Panc1 (cell line): ENCODE data around the gene SYAP1. TPM values are rescaled to one million over a fixed set of nuclear protein-coding genes. Genes with fewer than 3 reads are reported as not detected.

ENCODE experiments used
- ATAC-seq: fragments of 200-7000 bp; cut with Tn5 transposase; 2 replicates; pipeline ENCODE4 v1.9.1; 2020; ENCODE audit warnings: mild to moderate bottlenecking, moderate library complexity
- BruUV-seq: library from RNA; stranded (reverse); fragments of 400-500 nt; replicated peaks from 2 replicates; lab custom pipeline; 2021; lab: Mats Ljungman, UMichigan
- CTCF ChIA-PET: fragments of 300-600 bp; sonication (Branson Sonifier 250); formaldehyde crosslinking; loops from one replicate; lab custom pipeline; 2022; ENCODE audit warnings: antibody characterized with exemption; lab: Charles Lee
- POLR2A ChIA-PET: fragments of 300-600 bp; sonication (Branson Sonifier 250); formaldehyde crosslinking; loops from one replicate; lab custom pipeline; 2022; ENCODE audit warnings: antibody characterized with exemption; lab: Charles Lee
- DNase-seq: peaks from one replicate; pipeline ENCODE4 v3.0.0-alpha.2; 2010; ENCODE audit warnings: low read depth, low spot score
- H3K27ac ChIP-seq: 2 replicates; pipeline ENCODE4 v1.5.1; 2011; ENCODE audit warnings: mild to moderate bottlenecking, low read length, inconsistent platforms
- H3K27me3 ChIP-seq: fragments of 200-500 bp; sonication (Bioruptor generic); 2 replicates; pipeline ENCODE4 v1.6.0; 2014; ENCODE audit warnings: low read length, inconsistent platforms; ENCODE audit not compliant: control insufficient read depth, insufficient read depth
- H3K36me3 ChIP-seq: fragments of 200-500 bp; sonication (Bioruptor generic); 2 replicates; pipeline ENCODE4 v1.5.1; 2014; ENCODE audit warnings: inconsistent platforms, mild to moderate bottlenecking, low read length, moderate library complexity; ENCODE audit not compliant: control insufficient read depth, insufficient read depth
- H3K4me1 ChIP-seq: 2 replicates; pipeline ENCODE4 v1.5.1; 2011; ENCODE audit warnings: inconsistent platforms, mild to moderate bottlenecking, low read length, moderate library complexity; ENCODE audit not compliant: control insufficient read depth, insufficient read depth
- H3K4me3 ChIP-seq, 2 experiments: 2 replicates each; pipeline ENCODE4 v1.5.1; 2011 to 2012; ENCODE audit warnings: low read depth in 2 of 2, low read length in 2 of 2, mild to moderate bottlenecking in 2 of 2, inconsistent platforms in 1 of 2, moderate library complexity in 1 of 2
- H3K9me3 ChIP-seq: fragments of 200-500 bp; sonication (Bioruptor generic); 2 replicates; pipeline ENCODE4 v1.5.1; 2014; ENCODE audit warnings: low read depth, mild to moderate bottlenecking, inconsistent platforms, low read length, moderate library complexity; ENCODE audit not compliant: control insufficient read depth, insufficient read depth
- POLR2AphosphoS5 ChIP-seq: IDR thresholded peaks from 2 replicates; pipeline ENCODE4 v1.6.1; 2012; ENCODE audit warnings: mild to moderate bottlenecking, low read depth, low read length, moderate library complexity
- SIN3A ChIP-seq: IDR thresholded peaks from 2 replicates; pipeline ENCODE4 v1.6.1; 2012; ENCODE audit warnings: low read depth, mild to moderate bottlenecking, low read length, moderate library complexity, borderline replicate concordance; ENCODE audit not compliant: insufficient read depth
- TCF7L2 ChIP-seq: IDR thresholded peaks from 2 replicates; pipeline ENCODE4 v1.6.1; 2011; ENCODE audit warnings: mild to moderate bottlenecking, low read depth, low read length, inconsistent platforms
- in situ Hi-C: cut with HindIII; loops from 2 replicates; pipeline ENCODE4 v1.10.0; 2016; ENCODE audit warnings: low sequenced_read_pairs, low pct_unique_long_range_greater_than_20kb
- intact Hi-C: fragments of 100-400 bp; cut with micrococcal nuclease; formaldehyde crosslinking; loops from one replicate; pipeline ENCODE4 v1.10.0; 2022; ENCODE audit not compliant: unreplicated experiment
- total RNA-seq: library from RNA; stranded (reverse); gene quantifications from one replicate; pipeline ENCODE4 v1.2.1, GENCODE V29; 2021; ENCODE audit not compliant: unreplicated experiment
- TF ChIP-seq, protein P1 (sequence below), 2 experiments: IDR thresholded peaks; 2 replicates each; pipeline ENCODE4 v1.6.1; 2011 to 2012; ENCODE audit warnings: low read depth in 2 of 2, control low read depth in 1 of 2, low read length in 1 of 2, mild to moderate bottlenecking in 1 of 2, moderate library complexity in 1 of 2; ENCODE audit not compliant: insufficient read depth in 1 of 2
- TF ChIP-seq, protein P2 (sequence below): fragments of 450-650 bp; IDR thresholded peaks from 2 replicates; pipeline ENCODE4 v1.5.1; 2017; ENCODE audit warnings: mild to moderate bottlenecking

The SYAP1 gene
- total RNA-seq, 1 experiment from 2014 or later = 23.4 TPM

DNA sequence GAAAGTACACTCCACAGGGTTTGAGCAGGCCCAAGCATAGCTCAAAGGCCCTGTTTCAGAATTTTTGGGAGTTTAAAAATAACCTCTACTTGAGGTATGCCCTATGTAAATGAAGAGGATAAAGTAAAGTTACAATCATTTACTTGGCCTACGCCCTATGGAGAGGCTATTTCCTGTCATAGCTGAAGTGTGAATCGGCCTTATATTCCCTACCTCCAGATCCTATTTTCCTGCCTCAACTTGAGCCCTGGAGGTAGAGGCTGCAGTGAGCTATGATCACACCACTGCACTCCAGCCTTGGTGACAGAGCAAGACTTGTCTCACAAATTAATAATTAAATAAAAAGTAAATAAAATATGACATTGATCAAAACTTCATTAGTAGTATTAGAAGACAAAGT is 55.3 kb downstream of the SYAP1 start:
- in situ Hi-C loops (no loop called here), intact Hi-C loops (no loop called here)
- no peaks in the 10 kb centered on the region for H3K27me3 ChIP-seq
- ChIA-PET CTCF (no interaction called here), POLR2A (no interaction called here)
- TF ChIP-seq, protein P1, sequence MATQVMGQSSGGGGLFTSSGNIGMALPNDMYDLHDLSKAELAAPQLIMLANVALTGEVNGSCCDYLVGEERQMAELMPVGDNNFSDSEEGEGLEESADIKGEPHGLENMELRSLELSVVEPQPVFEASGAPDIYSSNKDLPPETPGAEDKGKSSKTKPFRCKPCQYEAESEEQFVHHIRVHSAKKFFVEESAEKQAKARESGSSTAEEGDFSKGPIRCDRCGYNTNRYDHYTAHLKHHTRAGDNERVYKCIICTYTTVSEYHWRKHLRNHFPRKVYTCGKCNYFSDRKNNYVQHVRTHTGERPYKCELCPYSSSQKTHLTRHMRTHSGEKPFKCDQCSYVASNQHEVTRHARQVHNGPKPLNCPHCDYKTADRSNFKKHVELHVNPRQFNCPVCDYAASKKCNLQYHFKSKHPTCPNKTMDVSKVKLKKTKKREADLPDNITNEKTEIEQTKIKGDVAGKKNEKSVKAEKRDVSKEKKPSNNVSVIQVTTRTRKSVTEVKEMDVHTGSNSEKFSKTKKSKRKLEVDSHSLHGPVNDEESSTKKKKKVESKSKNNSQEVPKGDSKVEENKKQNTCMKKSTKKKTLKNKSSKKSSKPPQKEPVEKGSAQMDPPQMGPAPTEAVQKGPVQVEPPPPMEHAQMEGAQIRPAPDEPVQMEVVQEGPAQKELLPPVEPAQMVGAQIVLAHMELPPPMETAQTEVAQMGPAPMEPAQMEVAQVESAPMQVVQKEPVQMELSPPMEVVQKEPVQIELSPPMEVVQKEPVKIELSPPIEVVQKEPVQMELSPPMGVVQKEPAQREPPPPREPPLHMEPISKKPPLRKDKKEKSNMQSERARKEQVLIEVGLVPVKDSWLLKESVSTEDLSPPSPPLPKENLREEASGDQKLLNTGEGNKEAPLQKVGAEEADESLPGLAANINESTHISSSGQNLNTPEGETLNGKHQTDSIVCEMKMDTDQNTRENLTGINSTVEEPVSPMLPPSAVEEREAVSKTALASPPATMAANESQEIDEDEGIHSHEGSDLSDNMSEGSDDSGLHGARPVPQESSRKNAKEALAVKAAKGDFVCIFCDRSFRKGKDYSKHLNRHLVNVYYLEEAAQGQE (IDR thresholded peaks at IDR 0.05; ENCODE audit: insufficient read depth in 1 of 2, low read depth in 2 of 2, low read length in 1 of 2) = no peak
- TF ChIP-seq TCF7L2 = no peak
- peaks cover 6% of the 10 kb centered on the region; the same call in 1 of the 2 replicates for H3K4me1 ChIP-seq
- no peak for ATAC-seq
- H3K4me3 ChIP-seq = no peak overlapping the region
- BruUV-seq = no TSS peak
- no peak overlapping the region for H3K27ac ChIP-seq
- DNase-seq = no peak
- H3K9me3 ChIP-seq = no peaks in the 10 kb centered on the region
- H3K36me3 ChIP-seq = no peaks in the 10 kb centered on the region

DNA sequence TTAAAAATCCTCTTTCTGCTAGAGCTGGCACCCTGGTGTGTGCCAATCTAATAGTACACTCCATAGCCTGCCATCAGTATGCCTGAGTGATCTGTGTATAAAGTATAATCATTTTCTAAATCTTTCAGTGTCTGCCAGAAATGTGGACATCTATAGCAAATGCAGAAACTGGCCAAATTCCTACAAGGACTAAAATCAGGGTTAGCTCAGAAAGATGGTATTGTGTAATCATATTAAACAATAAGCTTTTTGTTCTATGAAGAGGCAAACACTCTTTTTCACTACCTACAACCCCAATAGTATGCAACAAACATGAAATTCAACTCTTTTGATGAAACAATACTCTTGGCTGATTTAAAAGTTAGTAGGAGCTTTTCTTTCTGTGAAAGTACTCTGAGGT is 59.1 kb downstream of the SYAP1 start:
- in situ Hi-C loops (no loop called here), intact Hi-C loops (no loop called here)
- no peaks in the 10 kb centered on the region for H3K9me3 ChIP-seq
- TF ChIP-seq SIN3A = no peak
- no peak for TF ChIP-seq TCF7L2
- TF ChIP-seq, protein P2, sequence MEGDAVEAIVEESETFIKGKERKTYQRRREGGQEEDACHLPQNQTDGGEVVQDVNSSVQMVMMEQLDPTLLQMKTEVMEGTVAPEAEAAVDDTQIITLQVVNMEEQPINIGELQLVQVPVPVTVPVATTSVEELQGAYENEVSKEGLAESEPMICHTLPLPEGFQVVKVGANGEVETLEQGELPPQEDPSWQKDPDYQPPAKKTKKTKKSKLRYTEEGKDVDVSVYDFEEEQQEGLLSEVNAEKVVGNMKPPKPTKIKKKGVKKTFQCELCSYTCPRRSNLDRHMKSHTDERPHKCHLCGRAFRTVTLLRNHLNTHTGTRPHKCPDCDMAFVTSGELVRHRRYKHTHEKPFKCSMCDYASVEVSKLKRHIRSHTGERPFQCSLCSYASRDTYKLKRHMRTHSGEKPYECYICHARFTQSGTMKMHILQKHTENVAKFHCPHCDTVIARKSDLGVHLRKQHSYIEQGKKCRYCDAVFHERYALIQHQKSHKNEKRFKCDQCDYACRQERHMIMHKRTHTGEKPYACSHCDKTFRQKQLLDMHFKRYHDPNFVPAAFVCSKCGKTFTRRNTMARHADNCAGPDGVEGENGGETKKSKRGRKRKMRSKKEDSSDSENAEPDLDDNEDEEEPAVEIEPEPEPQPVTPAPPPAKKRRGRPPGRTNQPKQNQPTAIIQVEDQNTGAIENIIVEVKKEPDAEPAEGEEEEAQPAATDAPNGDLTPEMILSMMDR = no peak
- TF ChIP-seq, protein P1 (IDR thresholded peaks at IDR 0.05; ENCODE audit: insufficient read depth in 1 of 2, low read depth in 2 of 2, low read length in 1 of 2) = no peak
- TF ChIP-seq POLR2AphosphoS5 = no peak
- no peaks in the 10 kb centered on the region for H3K4me1 ChIP-seq
- H3K36me3 ChIP-seq = no peaks in the 10 kb centered on the region
- ATAC-seq (no peak), DNase-seq (no peak)
- no TSS peak for BruUV-seq
- ChIA-PET POLR2A (no interaction called here), CTCF (no interaction called here)
- H3K27me3 ChIP-seq = no peaks in the 10 kb centered on the region
- no peak overlapping the region for H3K27ac ChIP-seq
- H3K4me3 ChIP-seq = no peak overlapping the region
